ENCODE measurements around the gene RPGR. TPM values are rescaled to one million over a fixed set of nuclear protein-coding genes. Genes with fewer than 3 reads are reported as not detected.
A peak's percentile ranks its signal among the peaks of the same experiment; 100 is the strongest.

Gene RPGR
- 29.3 and 32.3 TPM in 2 replicates for total RNA-seq
- long read RNA-seq, full-length matches to known transcripts: 18 of 149 reads
- long read RNA-seq, partial matches to known transcripts: 89 of 149 reads
- long read RNA-seq, other reads (novel, unspliced or antisense): 42 of 149 reads

GRCh38 chrX:38327007-38327774, at the start of gene RPGR:
Gene RPGR, minus strand, starts transcription at chrX:38327509. Its CDS starts 142 bp downstream, at chrX:38327367.
- Mint-ChIP-seq H3K27ac (peak within 1 kb of the TSS; percentile 97), H3K36me3 (ENCODE audit: insufficient read depth) (no peaks in the 10 kb centered on the region), H3K4me1 (ENCODE audit: low read depth) (peaks cover 20% of the 10 kb centered on the region), H3K27me3 (no peaks in the 10 kb centered on the region), H3K9me3 (ENCODE audit: low read depth) (peaks cover 13% of the 10 kb centered on the region), H3K4me3 (ENCODE audit: low read depth) (peak within 1 kb of the TSS; percentile 92)
- peak; percentile 68 for TF ChIP-seq CTCF (IDR thresholded peaks at IDR 0.05; ENCODE audit: unreplicated experiment)
- peak; percentile 80 for DNase-seq (ENCODE audit: low spot score, unreplicated experiment)

GRCh38 chrX:38376747-38377146, 49.4 kb upstream of the RPGR start:
- no peak for TF ChIP-seq CTCF (IDR thresholded peaks at IDR 0.05; ENCODE audit: unreplicated experiment)
- DNase-seq (ENCODE audit: low spot score, unreplicated experiment): no peak
- no peaks in the 10 kb centered on the region for H3K36me3 Mint-ChIP-seq (ENCODE audit: insufficient read depth)
- H3K27ac Mint-ChIP-seq: no peak overlapping the region
- H3K4me1 Mint-ChIP-seq (ENCODE audit: low read depth): no peaks in the 10 kb centered on the region
- H3K9me3 Mint-ChIP-seq (ENCODE audit: low read depth): peaks cover 13% of the 10 kb centered on the region
- no peaks in the 10 kb centered on the region for H3K27me3 Mint-ChIP-seq
- no peak overlapping the region for H3K4me3 Mint-ChIP-seq (ENCODE audit: low read depth)

GRCh38 chrX:38375891-38376290, 48.6 kb upstream of the RPGR start:
- H3K4me1 Mint-ChIP-seq (ENCODE audit: low read depth): peaks cover 5% of the 10 kb centered on the region
- no peak overlapping the region for H3K4me3 Mint-ChIP-seq (ENCODE audit: low read depth)
- DNase-seq (ENCODE audit: low spot score, unreplicated experiment): no peak
- no peak overlapping the region for H3K27ac Mint-ChIP-seq
- H3K9me3 Mint-ChIP-seq (ENCODE audit: low read depth): peaks cover 19% of the 10 kb centered on the region
- H3K27me3 Mint-ChIP-seq: no peaks in the 10 kb centered on the region
- TF ChIP-seq CTCF (IDR thresholded peaks at IDR 0.05; ENCODE audit: unreplicated experiment): peak; percentile 28
- no peaks in the 10 kb centered on the region for H3K36me3 Mint-ChIP-seq (ENCODE audit: insufficient read depth)

GRCh38 chrX:38374431-38374830, 47.1 kb upstream of the RPGR start:
- TF ChIP-seq CTCF (IDR thresholded peaks at IDR 0.05; ENCODE audit: unreplicated experiment): no peak
- Mint-ChIP-seq H3K4me3 (ENCODE audit: low read depth) (no peak overlapping the region), H3K27me3 (no peaks in the 10 kb centered on the region), H3K27ac (no peak overlapping the region), H3K9me3 (ENCODE audit: low read depth) (peaks cover 25% of the 10 kb centered on the region), H3K36me3 (ENCODE audit: insufficient read depth) (no peaks in the 10 kb centered on the region), H3K4me1 (ENCODE audit: low read depth) (peaks cover 5% of the 10 kb centered on the region)
- DNase-seq (ENCODE audit: low spot score, unreplicated experiment): no peak

- Mint-ChIP-seq H3K36me3 (ENCODE audit: insufficient read depth) (no peaks in the 10 kb centered on the region), H3K27ac (no peak overlapping the region), H3K4me1 (ENCODE audit: low read depth) (peaks cover 5% of the 10 kb centered on the region), H3K27me3 (no peaks in the 10 kb centered on the region), H3K9me3 (ENCODE audit: low read depth) (peaks cover 15% of the 10 kb centered on the region), H3K4me3 (ENCODE audit: low read depth) (no peak overlapping the region)
- no peak for DNase-seq (ENCODE audit: low spot score, unreplicated experiment)
- TF ChIP-seq CTCF (IDR thresholded peaks at IDR 0.05; ENCODE audit: unreplicated experiment): no peak
These were observed 44.3 kb upstream of the RPGR start for GRCh38 chrX:38371641-38372040.
